Muscle of back (tissue), 11 donors: ENCODE measurements around the gene TDO2. TPM values are rescaled to one million over a fixed set of nuclear protein-coding genes. Genes with fewer than 3 reads are reported as not detected.
A peak's percentile ranks its signal among the peaks of the same experiment; 100 is the strongest.
"Not testable (repeated sequence)": the region's sequence is repeated elsewhere in the genome, so short reads cannot be mapped to it uniquely, and the experiment has no call there.

Experiments used
- DNase-seq, 3 donors: peaks; one replicate each; pipeline versions ENCODE4 v3.0.0 to v3.0.0-alpha.2; 2013
- polyA plus RNA-seq, 10 donors: library from polyadenylated mRNA; unstranded; fragments of 120-200 nt; gene quantifications; one replicate each; pipeline ENCODE4 v1.2.1, GENCODE V29; 2013; ENCODE audit not compliant: insufficient read length in 10 of 10

The TDO2 gene
- polyA plus RNA-seq, 10 donors: 0.08 to 0.88 (median 0.24) TPM; not detected in 4

DNA sequence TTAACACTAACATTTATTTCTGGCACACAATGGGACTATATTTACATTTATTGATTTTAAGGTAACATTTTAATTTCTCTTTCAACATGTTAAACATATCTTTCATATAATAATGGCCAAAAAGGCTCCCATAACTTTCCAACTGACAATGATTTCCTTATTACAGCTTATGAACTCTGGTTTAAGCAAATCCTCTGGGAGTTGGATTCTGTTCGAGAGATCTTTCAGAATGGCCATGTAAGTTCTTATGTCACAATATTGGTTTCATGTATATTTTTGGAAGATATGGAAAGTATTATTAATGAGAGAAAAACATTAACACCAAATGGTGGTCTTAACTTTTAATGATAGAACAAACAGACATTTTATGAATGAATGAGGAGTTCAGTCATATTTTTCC, 4.1 kb downstream of the TDO2 start:
- DNase-seq: peak in 1 of 3 donors; percentile 54

DNA sequence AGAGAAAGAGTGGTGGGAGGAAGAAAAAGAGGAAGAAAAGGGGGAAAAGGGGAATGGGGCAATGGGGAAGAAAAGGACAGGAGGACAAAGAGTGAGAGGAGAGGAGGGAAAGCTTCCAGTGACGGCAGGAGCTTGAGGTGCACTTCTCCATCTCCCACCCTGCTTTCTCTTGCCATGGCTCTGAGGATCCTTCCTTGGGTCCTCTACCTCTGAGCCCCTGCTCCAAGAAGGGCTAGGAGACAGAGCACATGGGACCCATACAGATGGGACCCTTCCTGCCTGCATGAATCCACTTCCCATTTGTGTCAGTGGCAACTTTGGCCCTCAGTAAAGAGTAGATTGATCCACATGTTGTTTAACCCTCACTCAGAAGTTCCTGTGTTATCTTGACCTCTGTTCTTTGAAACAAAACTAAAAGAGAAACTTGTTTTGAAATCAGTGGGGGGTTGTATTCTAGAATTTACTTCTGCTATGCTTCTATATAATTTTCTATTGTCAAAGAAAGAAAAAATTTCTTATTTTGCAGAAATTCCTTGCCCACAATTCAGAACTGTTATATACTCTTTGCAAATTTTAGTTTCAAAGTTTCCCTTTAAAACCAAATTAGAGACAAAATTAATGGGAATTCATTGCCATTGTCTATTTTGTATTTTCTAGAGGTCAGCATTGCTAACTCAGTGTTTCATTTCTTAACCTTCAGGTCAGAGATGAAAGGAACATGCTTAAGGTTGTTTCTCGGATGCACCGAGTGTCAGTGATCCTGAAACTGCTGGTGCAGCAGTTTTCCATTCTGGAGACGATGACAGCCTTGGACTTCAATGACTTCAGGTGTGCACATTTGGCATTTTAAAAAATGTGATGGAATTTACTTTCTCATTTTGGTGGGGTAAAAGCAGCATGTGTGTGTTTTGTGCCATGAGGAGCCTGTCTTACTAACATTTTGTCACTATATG, 5.0 kb downstream of the TDO2 start:
- DNase-seq: no peak

DNA sequence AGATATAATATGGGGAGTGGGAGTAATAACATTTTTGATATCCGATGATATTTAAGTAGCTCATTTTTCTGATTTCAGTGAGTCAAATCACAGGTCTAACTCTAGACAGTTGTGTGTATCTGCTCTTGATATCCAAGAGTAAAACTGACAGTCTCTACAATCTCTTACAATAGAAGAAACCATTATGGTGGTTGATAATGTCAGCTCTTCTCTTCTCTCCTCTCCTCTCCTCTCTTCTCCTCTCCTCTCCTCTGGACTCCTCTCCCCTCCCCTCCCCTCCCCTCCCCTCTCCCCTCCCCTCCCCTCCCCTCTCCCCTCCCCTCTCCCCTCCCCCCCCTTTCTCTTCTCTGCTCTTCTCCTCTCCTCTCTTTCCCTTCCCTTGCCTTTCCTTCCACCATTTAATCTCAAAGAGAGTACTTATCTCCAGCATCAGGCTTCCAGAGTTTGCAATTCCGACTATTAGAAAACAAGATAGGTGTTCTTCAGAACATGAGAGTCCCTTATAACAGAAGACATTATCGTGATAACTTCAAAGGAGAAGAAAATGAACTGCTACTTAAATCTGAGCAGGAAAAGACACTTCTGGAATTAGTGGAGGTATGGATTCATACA, 6.2 kb downstream of the TDO2 start:
- no peak for DNase-seq

DNA sequence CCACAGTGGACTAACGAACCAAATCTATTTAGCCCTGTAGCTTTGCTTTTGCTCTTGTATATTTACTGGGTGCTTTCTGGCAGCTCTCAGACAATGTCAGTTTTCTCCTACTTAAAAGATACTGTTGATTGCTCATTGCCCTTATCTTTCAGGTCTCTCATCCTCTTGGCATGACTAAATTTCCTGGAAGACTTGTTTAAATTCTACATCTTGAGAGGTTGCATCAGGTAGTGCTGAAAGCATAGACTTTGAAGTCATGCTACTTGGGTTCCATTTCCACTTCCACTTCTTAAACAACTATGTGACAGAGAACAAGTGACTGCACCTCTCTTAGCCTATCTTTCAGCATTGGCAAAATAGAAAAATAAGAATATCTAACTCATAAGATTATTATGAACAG, 8.4 kb downstream of the TDO2 start:
- no peak for DNase-seq

DNA sequence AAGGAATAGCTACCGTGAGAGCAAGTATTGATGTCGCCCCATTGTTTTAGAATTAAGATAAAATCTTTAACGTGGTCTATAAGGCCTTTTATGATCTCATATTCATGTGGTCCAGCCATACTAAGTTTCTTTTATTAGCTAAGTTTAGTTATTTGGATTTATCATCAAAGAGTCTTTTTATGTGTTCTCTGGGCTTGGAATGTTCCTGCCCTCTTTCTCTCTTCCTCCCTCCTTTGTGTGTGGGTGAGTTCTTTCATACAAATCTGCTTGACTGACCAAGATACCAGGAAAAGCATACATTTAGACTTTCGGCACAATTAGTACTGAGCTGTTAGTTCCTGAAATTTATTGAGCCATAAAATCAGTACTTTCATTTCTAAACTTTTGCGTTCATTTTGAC, 11.3 kb downstream of the TDO2 start:
- DNase-seq: no peak

DNA sequence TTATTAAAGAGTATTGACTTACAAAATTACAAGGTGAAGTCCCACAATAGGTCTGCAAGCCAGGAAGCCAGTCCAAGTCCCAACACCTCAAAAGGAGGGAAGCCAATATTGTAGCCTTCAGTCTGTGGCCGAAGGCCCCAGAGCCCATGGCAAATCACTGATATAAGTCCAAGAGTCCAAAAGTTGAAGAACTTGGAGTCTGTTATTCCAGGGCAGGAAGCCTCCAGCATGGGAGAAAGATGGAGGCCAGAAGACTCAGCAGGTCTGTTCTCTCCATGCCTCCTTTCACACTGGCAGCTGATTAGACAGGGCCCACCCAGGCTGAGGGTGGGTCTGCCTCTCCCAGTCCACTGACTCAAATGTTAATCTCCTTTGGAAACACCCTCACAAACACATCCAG, 18.1 kb downstream of the TDO2 start:
- DNase-seq: no peak

DNA sequence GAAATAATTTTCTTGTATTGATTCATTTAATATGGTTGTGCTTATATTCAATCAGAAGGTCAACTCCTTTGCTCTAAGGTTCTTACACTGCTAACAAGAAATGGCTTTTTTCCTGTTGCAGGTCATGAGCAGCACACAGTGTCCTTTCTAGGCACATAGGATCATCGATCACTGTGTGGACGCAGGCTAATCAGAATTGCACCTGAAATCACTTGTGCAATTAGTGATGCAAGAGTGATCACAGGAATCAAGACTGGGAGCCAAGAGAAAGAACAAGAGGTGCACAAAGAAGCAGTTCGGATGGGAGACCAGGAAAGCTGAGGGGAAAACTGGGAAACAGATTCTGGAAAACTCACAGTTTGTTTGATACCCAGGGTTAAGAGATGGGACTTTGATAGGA, 21.1 kb downstream of the TDO2 start:
- no peak for DNase-seq

DNA sequence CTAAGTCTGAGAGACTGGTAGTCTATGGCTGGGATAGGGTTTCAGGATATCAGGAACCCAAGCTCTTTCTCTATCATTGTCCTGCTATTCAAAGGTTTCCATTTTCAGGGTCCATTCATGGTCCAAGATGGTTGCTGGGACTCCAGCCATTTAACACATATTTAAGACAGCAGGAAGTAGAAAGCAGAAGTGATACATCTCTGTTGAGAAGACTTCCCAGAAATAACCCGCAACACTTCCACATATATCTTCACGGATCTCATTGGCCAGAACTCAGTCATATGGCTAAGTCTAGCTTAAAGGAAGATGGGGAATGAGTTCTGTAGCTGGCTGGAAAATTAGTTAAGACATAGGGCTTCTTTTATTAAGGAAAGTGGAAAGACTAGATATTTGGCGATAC, 26.3 kb downstream of the TDO2 start:
- DNase-seq: no peak

DNA sequence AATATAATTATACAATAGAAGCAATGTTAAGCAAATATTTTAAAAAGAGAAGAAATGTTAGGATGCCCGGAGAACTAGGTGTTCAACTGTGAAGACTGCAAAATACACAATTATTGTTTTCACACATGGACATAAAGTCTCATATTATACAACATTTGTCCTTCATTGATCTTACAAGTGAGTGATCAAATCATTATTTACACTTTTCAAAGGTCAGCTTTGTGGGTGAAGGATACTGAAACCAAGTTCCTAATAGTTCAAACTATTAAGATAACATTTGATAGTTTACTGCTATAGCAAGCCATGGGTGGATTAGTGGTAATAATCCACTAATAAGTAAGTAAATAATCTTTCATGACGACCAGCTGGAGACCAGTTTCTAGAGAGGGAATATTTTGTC, 26.8 kb downstream of the TDO2 start:
- DNase-seq: no peak

DNA sequence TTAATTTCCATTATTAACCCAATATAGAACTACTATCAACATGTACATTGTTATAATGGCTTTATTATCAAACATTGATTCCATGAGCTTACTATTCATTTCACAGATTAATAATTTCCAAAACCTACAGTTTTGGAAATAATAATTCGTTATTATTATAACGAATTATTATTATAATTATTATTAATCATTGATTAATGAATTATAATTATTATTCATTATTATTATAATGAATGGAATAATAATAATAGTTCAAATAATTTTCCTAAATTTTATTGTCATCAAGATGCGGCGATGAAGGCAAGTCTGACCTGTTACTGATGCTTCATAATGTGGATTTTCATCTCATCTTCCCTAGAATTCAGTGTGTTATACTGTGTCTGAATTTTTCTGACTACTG, 28.1 kb downstream of the TDO2 start:
- no peak for DNase-seq

DNA sequence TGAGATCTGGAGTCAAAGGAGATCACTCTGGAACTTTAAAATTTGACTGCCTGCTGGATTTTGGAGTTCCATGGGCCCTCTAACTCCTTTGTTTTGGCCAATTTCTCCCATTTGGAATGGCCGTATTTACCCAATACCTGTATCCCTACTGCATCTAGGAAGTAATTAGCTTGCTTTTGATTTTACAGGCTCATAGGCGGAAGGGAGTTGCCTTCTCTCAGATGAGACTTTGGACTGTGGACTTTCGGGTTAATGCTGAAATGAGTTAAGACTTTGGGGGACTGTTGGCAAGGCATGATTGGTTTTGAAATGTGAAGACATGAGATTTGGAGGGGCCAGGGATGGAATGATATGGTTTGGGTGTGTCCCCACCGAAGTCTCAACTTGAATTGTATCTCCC, 31.1 kb downstream of the TDO2 start:
- not testable (repeated sequence) for DNase-seq

DNA sequence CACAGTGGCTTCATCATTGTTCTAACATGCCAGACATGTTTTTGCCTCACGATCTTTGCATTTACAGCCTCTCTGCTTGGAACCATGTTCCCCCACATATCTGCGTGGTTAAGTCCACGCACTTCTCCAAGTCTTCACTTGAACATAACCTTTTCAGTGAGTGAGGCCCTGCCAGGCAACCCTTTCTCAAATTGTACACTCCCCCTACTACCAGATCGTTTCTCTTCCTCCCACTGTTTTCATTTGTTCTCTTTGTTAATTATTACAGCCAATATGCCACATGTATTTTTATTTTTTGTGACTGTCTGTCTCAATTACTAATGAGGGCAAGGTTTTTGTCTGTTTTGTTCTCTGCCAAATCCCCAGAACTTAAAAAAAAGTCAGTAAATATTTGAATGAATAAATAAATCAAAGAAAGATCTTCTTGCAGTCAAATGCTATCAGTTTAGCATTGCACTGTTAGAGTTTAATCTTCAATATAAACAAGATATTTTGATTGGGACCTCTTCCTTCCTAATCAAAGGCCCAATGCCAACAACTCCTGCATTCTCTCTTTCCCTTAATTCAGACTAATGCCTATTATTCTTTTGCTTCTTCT, 32.0 kb downstream of the TDO2 start:
- DNase-seq: no peak

DNA sequence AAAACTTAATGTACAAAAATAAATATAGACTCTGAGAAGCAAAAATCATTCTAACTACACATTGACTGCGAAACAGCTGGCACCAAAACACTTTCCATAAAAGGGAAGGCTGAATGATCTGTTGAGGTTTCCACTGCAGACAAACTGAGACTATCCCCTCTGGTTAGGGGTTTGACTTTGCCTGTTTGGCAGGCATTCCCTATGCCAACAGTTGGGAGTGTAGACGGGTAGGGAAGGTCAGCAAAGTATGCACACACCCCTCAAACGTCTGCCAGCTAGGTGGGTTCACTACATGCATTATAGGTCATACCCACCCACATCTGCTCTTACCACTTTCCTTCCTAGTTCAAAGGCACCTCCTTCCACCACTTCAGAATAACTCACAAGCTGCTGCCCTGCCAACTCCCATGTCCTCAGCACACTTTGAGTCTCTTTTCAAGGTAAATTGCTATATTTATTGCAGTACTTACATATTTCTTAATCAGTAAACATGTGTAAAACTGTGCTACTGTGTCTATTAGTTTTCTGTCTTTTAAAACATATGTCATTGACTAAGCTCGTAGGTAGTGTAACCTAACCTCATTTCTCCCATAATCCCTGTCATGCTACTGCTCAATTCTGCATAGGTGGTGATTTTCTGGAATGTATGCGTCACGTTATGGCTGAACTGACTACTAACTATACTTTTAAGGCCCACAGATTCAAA, 37.7 kb downstream of the TDO2 start:
- no peak for DNase-seq

DNA sequence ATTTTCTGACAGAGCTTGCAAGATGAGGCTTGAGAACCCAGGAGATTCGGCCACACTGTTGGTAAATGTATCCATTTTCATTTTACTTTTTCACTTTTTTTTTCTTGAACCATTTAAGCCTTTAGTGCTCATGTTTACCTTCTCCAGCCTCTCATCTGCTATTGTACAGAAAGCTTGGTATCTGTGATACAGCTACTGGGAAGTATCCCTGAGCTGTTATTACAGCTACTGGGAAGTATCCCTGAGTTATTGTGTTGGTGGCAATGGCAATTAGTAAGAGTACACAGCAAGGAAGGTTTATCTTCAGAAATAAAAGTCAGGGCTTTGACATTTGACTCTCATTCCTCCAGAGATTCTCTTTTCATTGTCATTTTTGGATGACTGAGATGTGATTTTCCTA, 38.3 kb downstream of the TDO2 start:
- DNase-seq: no peak

DNA sequence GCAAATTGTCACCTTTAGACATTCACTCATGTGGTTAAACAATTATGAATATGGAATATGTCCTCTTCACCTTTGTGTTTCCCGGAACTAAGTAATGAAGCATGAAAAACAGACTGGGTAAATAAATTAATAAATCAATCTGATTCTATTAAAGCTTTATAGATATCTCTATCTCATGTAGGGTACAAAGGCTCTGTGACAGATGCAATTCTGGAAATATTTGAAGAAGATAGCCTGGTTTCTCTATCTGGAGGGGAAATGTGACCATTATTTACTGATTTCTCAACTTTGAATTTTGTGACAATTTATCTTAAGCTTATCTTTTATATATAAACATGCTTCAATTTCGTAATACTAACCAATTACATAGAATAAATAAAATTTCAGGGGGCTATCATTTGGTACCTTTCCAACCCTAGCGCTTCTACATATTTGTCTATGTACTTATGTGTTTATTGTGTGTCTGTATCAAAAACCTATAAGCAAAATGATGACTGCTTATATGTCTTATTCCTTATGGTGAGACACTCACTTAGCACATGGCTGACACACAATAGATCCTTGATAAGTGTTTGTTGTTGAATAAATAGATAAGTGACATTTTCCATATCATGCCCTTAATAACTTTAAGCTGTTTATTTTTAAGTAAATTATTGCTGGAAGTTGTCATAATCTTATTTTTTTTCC, 40.3 kb downstream of the TDO2 start:
- DNase-seq: no peak

DNA sequence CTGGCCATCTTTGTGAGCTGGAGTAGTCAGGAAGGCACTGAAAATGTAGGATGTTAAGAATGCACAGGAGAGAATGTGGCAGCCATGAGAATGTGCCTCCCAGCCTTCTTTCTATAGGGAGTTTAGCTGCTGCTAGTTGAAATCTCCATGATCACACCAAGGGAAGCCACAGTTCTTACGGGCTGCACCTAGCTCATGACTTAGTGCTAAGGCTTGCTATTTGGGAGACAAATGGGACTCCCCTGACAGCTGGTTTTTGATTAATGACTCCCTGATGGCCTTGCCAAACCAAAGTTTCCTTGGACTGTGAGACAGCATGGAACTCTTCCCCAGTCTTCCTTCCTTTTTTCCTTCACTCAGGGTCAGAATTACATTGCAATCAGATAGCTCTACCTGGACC, 41.0 kb downstream of the TDO2 start:
- no peak for DNase-seq

DNA sequence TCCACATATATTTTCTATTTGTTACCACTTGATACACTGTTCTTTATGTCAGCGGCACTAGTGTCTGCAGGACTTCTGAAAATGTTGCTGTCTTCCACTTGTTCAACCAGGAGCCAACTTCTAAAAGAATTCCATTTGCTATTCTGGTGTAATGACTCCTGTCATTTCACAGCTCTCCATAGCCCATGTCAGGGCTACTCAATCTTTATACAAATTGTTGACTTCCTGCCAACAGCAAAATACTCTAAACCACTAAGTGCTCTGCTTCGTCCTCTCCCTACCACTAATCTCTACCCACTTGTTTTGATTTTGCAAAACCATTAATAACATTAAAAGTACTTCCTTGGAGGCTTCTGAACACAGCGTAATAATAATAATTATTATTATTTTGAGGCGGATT, 43.0 kb downstream of the TDO2 start:
- peak in 1 of 3 donors; percentile 47 for DNase-seq

DNA sequence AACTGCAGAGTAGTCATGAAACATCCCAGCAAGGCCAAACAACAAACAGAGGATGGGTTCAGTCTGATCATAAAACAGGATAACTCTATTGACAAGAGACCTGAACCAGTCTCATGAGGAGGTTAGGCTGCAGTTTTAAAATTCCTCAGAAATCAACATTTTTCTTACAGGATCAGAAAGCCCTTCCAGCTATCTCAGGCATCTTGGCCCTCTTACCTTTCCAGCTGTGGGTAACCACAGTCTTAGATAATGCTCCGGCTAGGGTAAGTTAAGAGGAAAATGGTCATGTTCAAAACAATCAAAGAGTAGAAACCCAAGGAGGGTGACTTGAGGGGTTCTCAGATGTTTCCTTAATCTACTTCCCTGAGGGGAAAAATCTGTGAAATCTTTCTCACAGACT, 45.0 kb downstream of the TDO2 start:
- DNase-seq: no peak

DNA sequence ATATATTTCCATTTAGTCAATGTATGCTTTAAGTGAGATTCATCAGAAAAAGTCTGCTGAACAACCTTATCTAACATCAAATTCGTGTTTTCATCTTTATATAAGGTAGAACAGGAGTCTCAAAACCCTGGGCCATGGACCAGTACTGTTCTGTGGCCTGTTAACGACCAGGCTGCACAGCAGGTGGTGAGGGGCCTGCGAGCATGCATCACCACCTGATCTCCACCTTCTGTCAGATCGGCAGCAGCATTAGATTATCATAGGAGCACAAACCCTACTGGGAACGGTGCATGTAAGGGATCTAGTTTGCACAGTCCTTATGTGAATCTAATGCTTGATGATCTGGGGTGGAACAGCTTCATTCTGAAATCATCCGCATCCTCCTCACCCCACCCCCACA, 47.0 kb downstream of the TDO2 start:
- no peak for DNase-seq

DNA sequence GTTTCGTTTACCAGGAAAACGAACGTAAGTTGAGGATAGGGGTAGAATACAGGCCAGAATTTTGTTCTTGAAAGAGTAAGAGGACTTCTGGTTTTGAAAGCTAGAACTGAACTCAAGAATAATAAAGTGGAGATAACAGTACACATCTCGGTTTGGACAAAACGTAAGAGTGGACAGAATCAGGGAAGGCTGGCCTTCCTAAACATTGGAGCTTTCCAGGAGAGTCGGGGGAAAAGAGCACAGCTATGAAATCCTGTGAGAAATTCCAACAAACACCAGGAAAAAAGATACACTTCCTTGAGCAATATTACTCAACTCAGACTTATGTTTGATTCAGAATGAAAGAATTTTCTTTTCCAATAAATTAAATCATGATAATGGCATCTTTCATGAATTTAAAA, 49.0 kb downstream of the TDO2 start:
- DNase-seq: peak; percentile 41 to 75 (median 45)
